CD8-positive, alpha-beta memory T cell (primary cell): Measurements from ENCODE around the gene TMEM63B. TPM values are rescaled to one million over a fixed set of nuclear protein-coding genes. Genes with fewer than 3 reads are reported as not detected.

ENCODE experiments used
- CTCF ChIA-PET: fragments of 350-600 bp; sonication (Branson Sonifier 250); formaldehyde crosslinking; loops from one replicate; lab custom pipeline; 2021; ENCODE audit warnings: antibody characterized with exemption; lab: Charles Lee
- POLR2A ChIA-PET: fragments of 350-600 bp; sonication (Branson Sonifier 250); formaldehyde crosslinking; loops from one replicate; lab custom pipeline; 2021; ENCODE audit warnings: antibody characterized with exemption; lab: Charles Lee
- DNase-seq, 5 donors: peaks; one replicate each; pipeline versions ENCODE4 v3.0.0 to v3.0.0-alpha.2; 2020 to 2022; ENCODE audit warnings: mixed read lengths in 1 of 5
- H3K27ac ChIP-seq: one replicate; pipeline ENCODE4 v1.7.0; 2013; ENCODE audit warnings: low read depth, mild to moderate bottlenecking, low read length, moderate library complexity
- H3K27me3 ChIP-seq: 2 replicates; pipeline ENCODE4 v1.7.0; 2013; ENCODE audit warnings: low read length, mild to moderate bottlenecking; ENCODE audit not compliant: insufficient read depth, poor library complexity, severe bottlenecking
- H3K36me3 ChIP-seq: 2 replicates; pipeline ENCODE4 v1.7.0; 2013; ENCODE audit warnings: mild to moderate bottlenecking, low read length, moderate library complexity; ENCODE audit not compliant: insufficient read depth
- H3K4me1 ChIP-seq: 2 replicates; pipeline ENCODE4 v1.7.0; 2013; ENCODE audit warnings: mild to moderate bottlenecking, low read length, moderate library complexity; ENCODE audit not compliant: insufficient read depth
- H3K4me3 ChIP-seq: 2 replicates; pipeline ENCODE4 v1.7.0; 2013; ENCODE audit warnings: mild to moderate bottlenecking, low read length
- H3K9me3 ChIP-seq: 2 replicates; pipeline ENCODE4 v1.7.0; 2013; ENCODE audit warnings: mild to moderate bottlenecking, low read length
- H3K27ac Mint-ChIP-seq, 8 donors: one replicate each; pipeline ENCODE4 v1.8.0; 2020 to 2021; ENCODE audit warnings: mixed read lengths in 8 of 8, mild to moderate bottlenecking in 6 of 8, inconsistent platforms in 3 of 8, moderate library complexity in 3 of 8
- H3K27me3 Mint-ChIP-seq, 2 donors: one replicate each; pipeline ENCODE4 v1.8.0; 2020 to 2021; ENCODE audit warnings: mixed read lengths in 2 of 2, mild to moderate bottlenecking in 1 of 2, moderate library complexity in 1 of 2
- H3K36me3 Mint-ChIP-seq, 3 donors: one replicate each; pipeline ENCODE4 v1.8.0; 2020 to 2021; ENCODE audit warnings: mixed read lengths in 3 of 3, inconsistent platforms in 1 of 3, mild to moderate bottlenecking in 1 of 3
- H3K4me1 Mint-ChIP-seq, 3 donors: one replicate each; pipeline ENCODE4 v1.8.0; 2020 to 2021; ENCODE audit warnings: mixed read lengths in 3 of 3, inconsistent platforms in 1 of 3, mild to moderate bottlenecking in 1 of 3
- H3K4me3 Mint-ChIP-seq, 7 donors: one replicate each; pipeline ENCODE4 v1.8.0; 2020 to 2021; ENCODE audit warnings: mixed read lengths in 7 of 7, mild to moderate bottlenecking in 6 of 7, moderate library complexity in 4 of 7, inconsistent platforms in 2 of 7
- H3K9me3 Mint-ChIP-seq, 5 donors: one replicate each; pipeline ENCODE4 v1.8.0; 2020 to 2022; ENCODE audit warnings: mixed read lengths in 5 of 5, mild to moderate bottlenecking in 3 of 5, moderate library complexity in 2 of 5, inconsistent platforms in 1 of 5
- polyA plus RNA-seq: library from polyadenylated mRNA; unstranded; fragments of 300-500 nt; fragmentation: Illumina TruSeq; gene quantifications from one replicate; pipeline ENCODE4 v1.2.3, GENCODE V29; 2021
- total RNA-seq, 2 experiments: library from RNA; stranded (reverse); gene quantifications; one replicate each; pipeline ENCODE4 v1.2.3, GENCODE V29; 2021

TMEM63B gene
- total and polyA plus RNA-seq, 3 experiments from 2014 or later, result 1.9 to 20.3 (median 18.4) TPM

- POLR2A ChIA-PET, result no interaction called here
- Mint-ChIP-seq H3K9me3 (no peaks in the 10 kb centered on the region), H3K36me3 (no peaks in the 10 kb centered on the region), H3K4me3 (no peak overlapping the region), H3K4me1 (peaks cover 4 to 10% (median 6%) of the 10 kb centered on the region in 3 donors), H3K27ac (no peak overlapping the region), H3K27me3 (peaks cover 12 to 16% of the 10 kb centered on the region in 2 donors)
- Histone ChIP-seq H3K9me3 (no peaks in the 10 kb centered on the region), H3K4me3 (no peak overlapping the region), H3K36me3 (no peaks in the 10 kb centered on the region), H3K27ac (no peak overlapping the region), H3K4me1 (peaks cover 3% of the 10 kb centered on the region), H3K27me3 (no peaks in the 10 kb centered on the region)
- DNase-seq, result no peak
- CTCF ChIA-PET, result interaction anchor here (0.9 to 2.3 kb wide), 14 partner anchors 11 to 284 kb away, joined by 3 to 11 read pairs (median 5); partner anchors contain the start of genes SLC29A1 and SLC35B2
These were observed 44.7 kb downstream of the TMEM63B start for GRCh38 chr6:44171899-44172546.

DNA sequence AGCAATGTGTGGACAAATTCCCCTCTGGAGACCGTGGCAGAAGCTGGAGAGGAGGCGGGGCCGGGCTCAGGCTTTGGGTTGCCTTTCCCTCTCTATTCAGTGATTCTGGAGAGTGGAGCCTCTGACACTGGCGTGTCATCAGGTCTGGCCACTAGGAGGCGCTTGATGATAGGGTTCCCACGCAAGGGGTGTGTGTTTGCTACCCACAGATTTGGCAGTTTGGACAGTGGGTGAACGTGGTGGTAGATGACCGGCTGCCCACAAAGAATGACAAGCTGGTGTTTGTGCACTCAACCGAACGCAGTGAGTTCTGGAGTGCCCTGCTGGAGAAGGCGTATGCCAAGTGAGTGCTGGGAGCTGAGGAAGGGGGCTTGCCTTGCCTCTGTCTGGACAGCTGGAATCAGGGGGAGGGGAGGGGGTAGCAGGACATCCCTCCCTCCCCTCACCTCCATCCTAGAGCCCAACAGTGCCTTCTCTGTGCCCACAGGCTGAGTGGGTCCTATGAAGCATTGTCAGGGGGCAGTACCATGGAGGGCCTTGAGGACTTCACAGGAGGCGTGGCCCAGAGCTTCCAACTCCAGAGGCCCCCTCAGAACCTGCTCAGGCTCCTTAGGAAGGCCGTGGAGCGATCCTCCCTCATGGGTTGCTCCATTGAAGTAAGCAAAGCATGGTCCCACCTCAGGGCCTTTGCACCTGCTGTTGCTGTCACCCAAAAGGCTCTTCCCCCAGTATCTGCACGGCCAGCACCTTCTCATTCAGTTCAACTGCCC lies 45.6 kb downstream of the TMEM63B start:
- Mint-ChIP-seq H3K4me1 (peaks cover 8 to 14% (median 11%) of the 10 kb centered on the region in 3 donors), H3K9me3 (no peaks in the 10 kb centered on the region), H3K27me3 (peaks cover 10 to 14% of the 10 kb centered on the region in 2 donors), H3K36me3 (no peaks in the 10 kb centered on the region), H3K27ac (peak overlapping the region in 2 of 8 donors; percentile 1 to 72), H3K4me3 (no peak overlapping the region)
- peak; percentile 48 to 80 (median 63) for DNase-seq
- CTCF ChIA-PET, result interaction anchor here (0.8 to 2.3 kb wide), 23 partner anchors 10 to 505 kb away, joined by 3 to 11 read pairs (median 4); partner anchors contain the start of genes SLC29A1 and SLC35B2
- no peak overlapping the region for H3K4me3 ChIP-seq
- H3K4me1 ChIP-seq, result peaks cover 3% of the 10 kb centered on the region
- POLR2A ChIA-PET, result no interaction called here
- H3K27me3 ChIP-seq, result no peaks in the 10 kb centered on the region
- no peaks in the 10 kb centered on the region for H3K36me3 ChIP-seq
- H3K9me3 ChIP-seq, result no peaks in the 10 kb centered on the region
- H3K27ac ChIP-seq, result no peak overlapping the region

DNA sequence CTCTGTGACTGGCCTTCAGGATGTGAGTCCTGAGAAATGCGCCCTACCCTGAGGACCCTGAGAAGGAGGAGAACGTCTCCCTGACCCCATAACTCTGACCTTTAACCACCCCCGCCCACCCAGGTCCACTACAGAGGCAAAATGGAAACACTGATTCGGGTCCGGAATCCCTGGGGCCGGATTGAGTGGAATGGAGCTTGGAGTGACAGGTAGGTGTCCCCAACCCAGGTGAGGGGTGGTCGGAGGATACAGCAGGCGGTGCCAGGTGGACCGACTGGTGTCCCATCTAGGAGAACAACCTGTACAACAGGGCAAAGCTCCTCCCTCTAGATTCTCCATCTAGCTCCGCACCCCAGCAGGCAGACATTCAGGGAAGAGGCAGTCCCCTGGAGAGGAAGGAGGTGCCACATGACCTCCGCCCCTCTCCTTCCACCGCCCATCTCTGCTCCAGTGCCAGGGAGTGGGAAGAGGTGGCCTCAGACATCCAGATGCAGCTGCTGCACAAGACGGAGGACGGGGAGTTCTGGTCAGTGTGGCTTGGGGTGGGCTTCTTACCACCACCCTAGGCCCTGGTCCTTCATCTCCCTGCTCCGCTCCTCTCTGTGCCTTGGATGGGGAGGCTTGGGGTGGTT lies 48.9 kb downstream of the TMEM63B start:
- H3K27me3 Mint-ChIP-seq, result peaks cover under 1 to 4% of the 10 kb centered on the region in 2 donors
- Histone ChIP-seq H3K27me3 (no peaks in the 10 kb centered on the region), H3K36me3 (no peaks in the 10 kb centered on the region), H3K9me3 (no peaks in the 10 kb centered on the region), H3K4me3 (no peak overlapping the region), H3K27ac (no peak overlapping the region), H3K4me1 (peaks cover 3% of the 10 kb centered on the region)
- no peaks in the 10 kb centered on the region for H3K36me3 Mint-ChIP-seq
- POLR2A ChIA-PET, result no interaction called here
- H3K4me3 Mint-ChIP-seq, result peak overlapping the region in 5 of 7 donors; percentile 42 to 64 (median 53)
- CTCF ChIA-PET, result interaction anchor here (0.8 to 1.1 kb wide), 2 partner anchors 66 to 129 kb away, joined by 4 read pairs; no protein-coding TSS in a partner anchor
- H3K4me1 Mint-ChIP-seq, result peaks cover 8 to 14% (median 11%) of the 10 kb centered on the region in 3 donors
- no peak for DNase-seq
- H3K27ac Mint-ChIP-seq, result peak overlapping the region in 2 of 8 donors; percentile 73 to 79
- no peaks in the 10 kb centered on the region for H3K9me3 Mint-ChIP-seq

DNA sequence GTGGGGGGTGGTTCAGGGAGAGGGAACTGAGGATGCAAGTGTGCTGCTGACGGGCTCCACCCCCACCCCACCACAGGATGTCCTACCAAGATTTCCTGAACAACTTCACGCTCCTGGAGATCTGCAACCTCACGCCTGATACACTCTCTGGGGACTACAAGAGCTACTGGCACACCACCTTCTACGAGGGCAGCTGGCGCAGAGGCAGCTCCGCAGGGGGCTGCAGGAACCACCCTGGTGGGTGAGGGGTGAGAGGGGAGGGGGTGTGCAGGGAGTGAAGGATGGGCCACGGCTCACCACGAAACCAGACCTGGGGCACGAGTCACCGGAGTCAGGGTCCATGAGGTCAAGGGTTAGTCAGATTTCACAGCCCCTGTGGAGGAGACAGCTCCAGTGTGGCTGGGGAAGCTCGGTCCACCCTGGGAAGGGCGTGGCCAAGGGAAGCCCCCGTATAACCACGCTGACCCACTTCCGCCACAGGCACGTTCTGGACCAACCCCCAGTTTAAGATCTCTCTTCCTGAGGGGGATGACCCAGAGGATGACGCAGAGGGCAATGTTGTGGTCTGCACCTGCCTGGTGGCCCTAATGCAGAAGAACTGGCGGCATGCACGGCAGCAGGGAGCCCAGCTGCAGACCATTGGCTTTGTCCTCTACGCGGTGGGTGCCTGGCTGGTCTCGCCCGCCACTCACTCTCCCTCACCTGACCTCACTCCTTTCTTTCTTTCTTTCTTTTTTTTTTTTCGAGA lies 49.6 kb downstream of the TMEM63B start:
- peaks cover 8 to 14% (median 11%) of the 10 kb centered on the region in 3 donors for H3K4me1 Mint-ChIP-seq
- no peak overlapping the region for H3K27ac ChIP-seq
- no peaks in the 10 kb centered on the region for H3K27me3 ChIP-seq
- H3K36me3 ChIP-seq, result no peaks in the 10 kb centered on the region
- no peaks in the 10 kb centered on the region for H3K9me3 Mint-ChIP-seq
- H3K4me3 ChIP-seq, result no peak overlapping the region
- peaks cover 3% of the 10 kb centered on the region for H3K4me1 ChIP-seq
- no peaks in the 10 kb centered on the region for H3K9me3 ChIP-seq
- ChIA-PET CTCF (interaction anchor here (0.8 to 2.3 kb wide), 4 partner anchors 17 to 128 kb away, joined by 3 to 6 read pairs (median 4); no protein-coding TSS in a partner anchor), POLR2A (no interaction called here)
- H3K27me3 Mint-ChIP-seq, result peaks cover 0 to 4% of the 10 kb centered on the region in 2 donors
- H3K36me3 Mint-ChIP-seq, result no peaks in the 10 kb centered on the region
- DNase-seq, result peak; percentile 11 to 64 (median 41)
- peak overlapping the region in 6 of 7 donors; percentile 38 to 64 (median 49) for H3K4me3 Mint-ChIP-seq
- peak overlapping the region in 7 of 8 donors; percentile 7 to 79 (median 51) for H3K27ac Mint-ChIP-seq

GRCh38 chr6:44177691-44178423 lies 50.5 kb downstream of the TMEM63B start:
- Histone ChIP-seq H3K4me3 (no peak overlapping the region), H3K36me3 (no peaks in the 10 kb centered on the region), H3K27me3 (no peaks in the 10 kb centered on the region), H3K27ac (no peak overlapping the region), H3K4me1 (peaks cover 3% of the 10 kb centered on the region), H3K9me3 (no peaks in the 10 kb centered on the region)
- peak overlapping the region in 3 of 7 donors; percentile 39 to 53 (median 45) for H3K4me3 Mint-ChIP-seq
- POLR2A ChIA-PET, result no interaction called here
- CTCF ChIA-PET, result interaction anchor here (0.9 to 2.3 kb wide), 2 partner anchors 17 to 60 kb away, joined by 3 to 6 read pairs; no protein-coding TSS in a partner anchor
- no peaks in the 10 kb centered on the region for H3K36me3 Mint-ChIP-seq
- DNase-seq, result no peak
- H3K9me3 Mint-ChIP-seq, result no peaks in the 10 kb centered on the region
- H3K27ac Mint-ChIP-seq, result peak overlapping the region in 4 of 8 donors; percentile 37 to 82 (median 71)
- peaks cover 0 to under 1% of the 10 kb centered on the region in 2 donors for H3K27me3 Mint-ChIP-seq
- peaks cover 8 to 14% (median 11%) of the 10 kb centered on the region in 3 donors for H3K4me1 Mint-ChIP-seq

DNA sequence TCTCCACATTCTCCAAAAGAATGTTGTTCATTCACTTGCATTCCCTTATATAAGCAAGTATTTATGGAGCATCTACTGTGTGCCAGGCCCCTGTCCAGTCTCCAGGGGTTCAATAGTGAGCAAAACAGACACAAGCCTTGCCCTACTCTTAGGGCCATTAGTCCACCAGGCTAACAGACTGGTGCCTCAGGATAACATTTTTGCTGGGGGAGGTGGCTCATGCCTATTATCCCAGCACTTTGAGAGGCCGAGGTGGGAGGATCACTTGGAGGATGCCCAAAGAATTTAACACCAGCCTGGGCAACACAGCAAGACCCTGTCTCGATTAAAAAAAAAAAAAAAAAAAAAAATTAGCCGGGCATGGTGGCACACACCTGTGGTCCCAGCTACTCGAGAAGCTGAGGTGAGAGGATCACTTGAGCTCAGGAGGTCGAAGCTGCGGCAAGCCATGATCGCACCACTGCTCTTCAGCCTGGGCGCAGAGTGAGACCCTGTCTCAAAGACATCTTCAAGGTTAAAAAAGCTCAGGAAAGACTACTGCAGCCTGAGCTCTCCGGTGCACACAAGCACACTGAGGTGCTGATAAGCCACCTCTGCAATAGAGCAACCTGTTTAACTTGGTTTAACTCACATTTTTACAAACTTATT lies 51.2 kb downstream of the TMEM63B start:
- H3K4me3 ChIP-seq, result no peak overlapping the region

More for the DNA sequence above, 51.2 kb downstream of the TMEM63B start:
- POLR2A ChIA-PET, result no interaction called here
- no peaks in the 10 kb centered on the region for H3K9me3 ChIP-seq
- no peaks in the 10 kb centered on the region for H3K36me3 ChIP-seq
- CTCF ChIA-PET, result interaction anchor here (2.3 kb wide), 1 partner anchor 59 kb away, joined by 6 read pairs; no protein-coding TSS in a partner anchor
- Mint-ChIP-seq H3K4me1 (peaks cover 8 to 14% (median 11%) of the 10 kb centered on the region in 3 donors), H3K27ac (peak overlapping the region in 2 of 8 donors; percentile 43 to 82), H3K36me3 (no peaks in the 10 kb centered on the region), H3K27me3 (no peaks in the 10 kb centered on the region), H3K4me3 (peak overlapping the region in 1 of 7 donors; percentile 39), H3K9me3 (no peaks in the 10 kb centered on the region)
- H3K27ac ChIP-seq, result no peak overlapping the region
- H3K27me3 ChIP-seq, result no peaks in the 10 kb centered on the region
- H3K4me1 ChIP-seq, result peaks cover 3% of the 10 kb centered on the region
- no peak for DNase-seq
